Nucleus accumbens (tissue), 56 donors: Measurements from ENCODE around the gene ADTRP.

ENCODE experiments used
- DNase-seq, 56 donors: peaks; one replicate each; lab custom pipeline; 2025; lab: John Stamatoyannopoulos, UW

ADTRP gene

GRCh38 chr6:11731423-11731822 is 47.2 kb downstream of the ADTRP start:
- no peak for DNase-seq

GRCh38 chr6:11730641-11731040 is 48.0 kb downstream of the ADTRP start:
- no peak for DNase-seq

GRCh38 chr6:11729076-11729475 is 49.5 kb downstream of the ADTRP start:
- no peak for DNase-seq

- no peak for DNase-seq
These were observed 50.3 kb downstream of the ADTRP start for GRCh38 chr6:11727998-11728961.

- no peak for DNase-seq
These were observed 51.1 kb downstream of the ADTRP start for GRCh38 chr6:11727346-11727997.

GRCh38 chr6:11724286-11724685 is 54.3 kb downstream of the ADTRP start:
- DNase-seq, result no peak

- DNase-seq, result no peak
These were observed 55.6 kb downstream of the ADTRP start for GRCh38 chr6:11722805-11723631.

- DNase-seq, result peak in 4 of 56 donors; percentile 1 to 7 (median 4)
These were observed 56.4 kb downstream of the ADTRP start for GRCh38 chr6:11722220-11722619.

- DNase-seq, result no peak
These were observed 60.1 kb downstream of the ADTRP start for GRCh38 chr6:11718463-11718862.

- no peak for DNase-seq
These were observed 60.6 kb downstream of the ADTRP start for GRCh38 chr6:11718031-11718430.

GRCh38 chr6:11714798-11715285 is 63.8 kb downstream of the ADTRP start:
- DNase-seq, result no peak

GRCh38 chr6:11714116-11714797 is 64.3 kb downstream of the ADTRP start:
- DNase-seq, result no peak

- DNase-seq, result no peak
These were observed 65.8 kb downstream of the ADTRP start for GRCh38 chr6:11712760-11713159.

GRCh38 chr6:11711984-11712711 is 66.5 kb downstream of the ADTRP start:
- no peak for DNase-seq

GRCh38 chr6:11711003-11711983 is 67.3 kb downstream of the ADTRP start:
- peak in 5 of 56 donors; percentile 2 to 23 (median 8) for DNase-seq

GRCh38 chr6:11710311-11710761 is 68.3 kb downstream of the ADTRP start:
- no peak for DNase-seq

- no peak for DNase-seq
These were observed 72.4 kb downstream of the ADTRP start for GRCh38 chr6:11706171-11706570.

GRCh38 chr6:11705483-11705882 is 73.1 kb downstream of the ADTRP start:
- no peak for DNase-seq
